Liver (tissue), 9 donors: ENCODE measurements around the gene WWOX. TPM values are rescaled to one million over a fixed set of nuclear protein-coding genes. Genes with fewer than 3 reads are reported as not detected.

Experiments used
- DNase-seq: peaks from one replicate; pipeline ENCODE4 v3.0.0-alpha.2; 2017; ENCODE audit warnings: low spot score
- H3K27ac ChIP-seq, 2 donors: one replicate each; pipeline ENCODE4 v1.7.0; 2013; ENCODE audit warnings: inconsistent platforms in 2 of 2, low read length in 2 of 2, control low read depth in 1 of 2, low read depth in 1 of 2, mild to moderate bottlenecking in 1 of 2
- H3K27me3 ChIP-seq, 4 donors: one replicate each; pipeline versions ENCODE4 v1.6.1 to v1.7.0; 2013; ENCODE audit warnings: low read length in 3 of 4, inconsistent platforms in 1 of 4, mild to moderate bottlenecking in 1 of 4, moderate library complexity in 1 of 4; ENCODE audit not compliant: control insufficient read depth in 4 of 4, insufficient read depth in 4 of 4
- H3K36me3 ChIP-seq, 4 donors: one replicate each; pipeline versions ENCODE4 v1.6.1 to v1.7.0; 2013; ENCODE audit warnings: low read length in 3 of 4, mild to moderate bottlenecking in 3 of 4, low read depth in 1 of 4, moderate library complexity in 1 of 4; ENCODE audit not compliant: control insufficient read depth in 4 of 4, insufficient read depth in 3 of 4
- H3K4me1 ChIP-seq, 4 donors: one replicate each; pipeline versions ENCODE4 v1.6.1 to v1.7.0; 2013; ENCODE audit warnings: low read length in 3 of 4, mild to moderate bottlenecking in 3 of 4, moderate library complexity in 1 of 4; ENCODE audit not compliant: control insufficient read depth in 4 of 4, insufficient read depth in 4 of 4
- H3K4me3 ChIP-seq, 3 donors: one replicate each; pipeline versions ENCODE4 v1.6.1 to v1.7.0; 2013; ENCODE audit warnings: low read length in 3 of 3, control low read depth in 1 of 3, low read depth in 1 of 3, mild to moderate bottlenecking in 1 of 3
- H3K9ac ChIP-seq, 2 donors: one replicate each; pipeline ENCODE4 v1.7.0; 2013; ENCODE audit warnings: low read length in 2 of 2, mild to moderate bottlenecking in 2 of 2, moderate library complexity in 2 of 2, control low read depth in 1 of 2, low read depth in 1 of 2
- H3K9me3 ChIP-seq, 4 donors: one replicate each; pipeline versions ENCODE4 v1.6.1 to v1.7.0; 2013; ENCODE audit warnings: low read length in 3 of 4; ENCODE audit not compliant: control insufficient read depth in 4 of 4
- ATF3 ChIP-seq: IDR thresholded peaks from 2 replicates; pipeline ENCODE4 v1.6.1; 2016; ENCODE audit warnings: antibody characterized with exemption
- CTCF ChIP-seq: fragments of 150-350 bp; IDR thresholded peaks from 2 replicates; pipeline ENCODE4 v1.5.1; 2017; ENCODE audit warnings: improper control_type of control experiment, low read depth, low read length; ENCODE audit not compliant: missing input control
- EGR1 ChIP-seq, 2 donors: IDR thresholded peaks; 2 replicates each; pipeline ENCODE4 v1.6.1; 2016 to 2018; ENCODE audit warnings: antibody characterized with exemption in 2 of 2, low read depth in 2 of 2
- FOXA1 ChIP-seq: IDR thresholded peaks from 2 replicates; pipeline ENCODE4 v1.6.1; 2016; ENCODE audit warnings: antibody characterized with exemption
- FOXA2 ChIP-seq: IDR thresholded peaks from 2 replicates; pipeline ENCODE4 v1.6.1; 2016; ENCODE audit warnings: antibody characterized with exemption
- GABPA ChIP-seq, 2 donors: IDR thresholded peaks in 1 of 2; conservative IDR thresholded peaks in 1 of 2; 2 replicates each; pipeline ENCODE4 v1.6.1; 2016; ENCODE audit warnings: antibody characterized with exemption in 2 of 2, mild to moderate bottlenecking in 1 of 2, moderate library complexity in 1 of 2
- HNF4A ChIP-seq, 2 donors: conservative IDR thresholded peaks; 2 replicates each; pipeline ENCODE4 v1.6.1; 2016; ENCODE audit warnings: antibody characterized with exemption in 2 of 2, mild to moderate bottlenecking in 2 of 2
- MAX ChIP-seq: IDR thresholded peaks from 2 replicates; pipeline ENCODE4 v1.6.1; 2016; ENCODE audit warnings: antibody characterized with exemption
- NR2F2 ChIP-seq: IDR thresholded peaks from 2 replicates; pipeline ENCODE4 v1.6.1; 2016; ENCODE audit warnings: antibody characterized with exemption
- RAD21 ChIP-seq, 2 donors: IDR thresholded peaks; 2 replicates each; pipeline ENCODE4 v1.6.1; 2016; ENCODE audit warnings: antibody characterized with exemption in 2 of 2, mild to moderate bottlenecking in 2 of 2
- REST ChIP-seq: IDR thresholded peaks from 2 replicates; pipeline ENCODE4 v1.6.1; 2016; ENCODE audit warnings: antibody characterized with exemption, mild to moderate bottlenecking
- RXRA ChIP-seq, 2 donors: IDR thresholded peaks; 2 replicates each; pipeline ENCODE4 v1.6.1; 2017 to 2018; ENCODE audit warnings: antibody characterized with exemption in 2 of 2, mild to moderate bottlenecking in 1 of 2
- SP1 ChIP-seq: IDR thresholded peaks from 2 replicates; pipeline ENCODE4 v1.6.1; 2018; ENCODE audit warnings: antibody characterized with exemption, mild to moderate bottlenecking
- TAF1 ChIP-seq: conservative IDR thresholded peaks from 2 replicates; pipeline ENCODE4 v1.6.1; 2016; ENCODE audit warnings: antibody characterized with exemption, mild to moderate bottlenecking
- YY1 ChIP-seq: IDR thresholded peaks from 2 replicates; pipeline ENCODE4 v1.6.1; 2016; ENCODE audit warnings: antibody characterized with exemption, mild to moderate bottlenecking
- ZBTB33 ChIP-seq: IDR thresholded peaks from 2 replicates; pipeline ENCODE4 v1.6.1; 2016; ENCODE audit warnings: antibody characterized with exemption
- WGBS: extraction: QIAGEN DNeasy Blood & Tissue Kit; methylation state at CpG from one replicate; pipeline ENCODE4 v1.1.7; 2013; 5-methylcytosine and 5-hydroxymethylcytosine counted together
- polyA plus RNA-seq, 2 donors: library from polyadenylated mRNA; stranded (reverse) in 1 of 2; unstranded in 1 of 2; fragments of 200-250 nt in 1 of 2; fragments of >200 nt in 1 of 2; fragmentation: Nextera tagmentation in 1 of 2; extraction: Ambion mirVana in 1 of 2; gene quantifications; one replicate each; pipeline versions ENCODE4 v1.2.1 to v1.2.3, GENCODE V29; 2013 to 2015
- total RNA-seq, 2 donors: library from RNA; depleted of rRNA; stranded (reverse); fragments of >200 nt; gene quantifications; one replicate each; pipeline ENCODE4 v1.2.3, GENCODE V29; 2014
- donor health status: healthy.
- donor health status: healthy.
- donor health status: healthy.
- donor health status: healthy.
- donor health status: healthy.

Gene WWOX
- total and polyA plus RNA-seq, 4 donors: 9.8 to 46.0 (median 15.3) TPM

GRCh38 chr16:78760611-78761010, 661.2 kb downstream of the WWOX start:
- TF ChIP-seq FOXA1 (no peak), YY1 (no peak), RXRA (IDR thresholded peaks at IDR 0.05) (no peak), TAF1 (no peak), HNF4A (conservative IDR thresholded peaks at IDR 0.05) (no peak), RAD21 (IDR thresholded peaks at IDR 0.05) (no peak), MAX (no peak), ATF3 (no peak), FOXA2 (no peak), NR2F2 (no peak), SP1 (no peak), CTCF (no peak), ZBTB33 (no peak), REST (no peak), GABPA (IDR thresholded peaks at IDR 0.05 in 1 of 2, conservative IDR thresholded peaks at IDR 0.05 in 1 of 2) (no peak)
- 97% methylated on average over 5 of the region's 5 CpGs for WGBS
- Histone ChIP-seq H3K9ac (no peak overlapping the region), H3K9me3 (no peaks in the 10 kb centered on the region), H3K36me3 (no peaks in the 10 kb centered on the region), H3K4me3 (no peak overlapping the region), H3K27ac (no peak overlapping the region), H3K4me1 (peaks cover 4 to 17% (median 6%) of the 10 kb centered on the region in 4 donors), H3K27me3 (no peaks in the 10 kb centered on the region)
- DNase-seq: no peak

GRCh38 chr16:78761427-78761826, 662.0 kb downstream of the WWOX start:
- WGBS: 91% methylated on average over 5 of the region's 5 CpGs
- no peaks in the 10 kb centered on the region for H3K9me3 ChIP-seq
- H3K4me3 ChIP-seq: no peak overlapping the region
- no peaks in the 10 kb centered on the region for H3K27me3 ChIP-seq
- DNase-seq: no peak
- H3K9ac ChIP-seq: no peak overlapping the region
- H3K4me1 ChIP-seq: peaks cover 0 to 9% (median under 1%) of the 10 kb centered on the region in 4 donors
- TF ChIP-seq HNF4A (conservative IDR thresholded peaks at IDR 0.05) (no peak), EGR1 (IDR thresholded peaks at IDR 0.05; ENCODE audit: low read depth in 2 of 2) (no peak), CTCF (no peak), ZBTB33 (no peak)
- no peak overlapping the region for H3K27ac ChIP-seq
- no peaks in the 10 kb centered on the region for H3K36me3 ChIP-seq
